HG03280 (cell line): ENCODE results near the gene SMARCD3.

Experiments
- ATAC-seq: cut with Tn5 transposase; IDR thresholded peaks from one replicate; pipeline ENCODE4 v1.9.1; 2021; ENCODE audit warnings: mild to moderate bottlenecking, moderate library complexity; ENCODE audit not compliant: unreplicated experiment

SMARCD3 gene

DNA sequence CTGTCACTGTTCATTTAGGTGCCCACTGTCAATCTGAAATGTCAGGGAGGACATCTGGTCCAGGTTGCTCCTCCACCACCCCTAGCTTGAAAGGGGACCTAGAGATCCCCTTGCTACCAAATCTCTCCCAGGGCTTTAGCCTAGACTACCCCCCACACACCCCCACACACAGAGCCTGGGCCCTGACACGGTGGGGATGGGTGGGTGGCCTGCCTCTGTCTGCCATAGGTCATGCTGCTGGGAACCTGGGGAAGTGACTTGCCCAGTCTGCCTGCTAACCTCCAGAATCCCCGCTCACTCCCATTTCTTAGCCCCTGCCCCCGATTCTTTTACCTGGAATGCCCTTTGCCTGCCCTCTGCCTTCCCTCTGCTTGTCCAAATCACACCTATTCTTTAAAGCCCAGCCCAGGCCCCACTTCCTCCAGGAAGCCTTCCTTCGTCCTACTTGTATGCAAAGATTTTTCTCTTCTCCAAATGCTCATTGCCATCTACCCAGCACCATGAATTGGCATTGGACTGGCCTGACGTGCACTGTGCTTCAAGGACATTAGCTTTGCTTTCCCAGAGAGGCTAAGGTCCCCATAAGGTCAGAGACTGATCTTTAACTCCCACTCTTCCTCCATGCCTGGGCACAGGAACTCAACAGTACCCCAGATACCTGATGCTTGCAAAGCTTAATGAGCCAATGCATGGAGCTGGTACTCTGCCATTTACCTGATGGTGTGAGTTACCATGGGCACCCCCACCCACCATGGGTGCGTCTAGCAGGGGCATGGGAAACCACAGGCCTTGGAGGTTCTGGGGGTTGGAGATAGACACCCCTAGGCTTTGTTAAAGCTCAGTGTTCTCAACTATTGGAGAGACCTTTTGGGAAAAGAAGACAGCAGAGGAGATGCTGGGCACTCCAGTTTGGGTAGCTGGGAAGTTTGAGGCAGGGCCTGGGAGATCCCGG is 2.0 kb upstream of the SMARCD3 start:
- ATAC-seq, result no peak

DNA sequence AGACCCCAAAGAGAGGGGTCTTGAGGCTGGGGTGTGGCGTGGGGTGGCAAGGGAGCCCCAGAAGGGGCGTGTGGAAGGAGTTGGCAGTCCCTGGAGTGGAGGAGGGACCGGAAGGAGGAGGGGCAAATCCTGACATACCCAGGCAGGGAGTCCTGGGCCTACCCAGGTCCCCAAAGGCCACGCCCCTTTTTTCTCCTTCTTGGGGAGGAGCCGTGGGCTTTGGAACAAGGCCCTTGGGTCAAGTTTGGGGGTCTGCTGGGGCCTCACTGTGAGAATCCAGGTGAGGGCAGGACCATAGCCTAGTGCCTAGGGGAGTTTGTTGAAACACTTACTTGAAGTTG is 1.2 kb upstream of the SMARCD3 start:
- no peak for ATAC-seq

DNA sequence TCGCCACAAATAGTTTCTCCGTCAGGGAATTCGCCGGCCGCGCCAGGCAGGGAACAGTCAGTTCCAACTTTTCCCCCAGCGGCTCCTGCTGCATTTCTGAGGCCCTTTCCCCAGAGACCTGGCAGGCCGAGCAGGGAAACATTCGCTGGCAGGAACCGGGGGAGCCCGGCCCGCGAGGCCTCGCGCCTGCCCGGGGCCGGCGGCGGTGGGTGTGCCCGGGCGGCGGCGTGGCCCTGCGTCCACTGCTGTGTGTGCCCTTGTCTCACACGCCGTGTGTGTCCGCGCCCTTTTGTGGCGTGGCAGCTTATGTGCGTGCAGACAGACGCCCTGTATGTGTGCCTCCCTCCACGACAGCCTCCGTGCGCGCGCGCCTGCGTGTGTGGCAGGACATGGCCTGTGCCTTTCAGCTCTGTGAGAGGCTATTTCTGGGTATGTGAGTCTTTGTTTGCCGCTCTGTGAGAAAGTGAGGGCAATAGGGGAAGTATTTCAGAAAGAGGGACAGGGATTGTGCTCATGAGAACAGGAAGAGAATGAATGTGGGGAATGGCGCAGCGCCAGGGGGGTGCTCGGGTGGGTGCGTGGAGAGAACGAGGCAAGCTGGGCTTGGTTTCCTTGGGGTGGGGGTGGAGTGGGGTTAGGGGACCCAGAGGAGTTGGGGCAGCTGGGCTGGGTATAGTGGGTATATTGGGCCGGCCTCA is 689 bp upstream of the SMARCD3 start:
- no peak for ATAC-seq

DNA sequence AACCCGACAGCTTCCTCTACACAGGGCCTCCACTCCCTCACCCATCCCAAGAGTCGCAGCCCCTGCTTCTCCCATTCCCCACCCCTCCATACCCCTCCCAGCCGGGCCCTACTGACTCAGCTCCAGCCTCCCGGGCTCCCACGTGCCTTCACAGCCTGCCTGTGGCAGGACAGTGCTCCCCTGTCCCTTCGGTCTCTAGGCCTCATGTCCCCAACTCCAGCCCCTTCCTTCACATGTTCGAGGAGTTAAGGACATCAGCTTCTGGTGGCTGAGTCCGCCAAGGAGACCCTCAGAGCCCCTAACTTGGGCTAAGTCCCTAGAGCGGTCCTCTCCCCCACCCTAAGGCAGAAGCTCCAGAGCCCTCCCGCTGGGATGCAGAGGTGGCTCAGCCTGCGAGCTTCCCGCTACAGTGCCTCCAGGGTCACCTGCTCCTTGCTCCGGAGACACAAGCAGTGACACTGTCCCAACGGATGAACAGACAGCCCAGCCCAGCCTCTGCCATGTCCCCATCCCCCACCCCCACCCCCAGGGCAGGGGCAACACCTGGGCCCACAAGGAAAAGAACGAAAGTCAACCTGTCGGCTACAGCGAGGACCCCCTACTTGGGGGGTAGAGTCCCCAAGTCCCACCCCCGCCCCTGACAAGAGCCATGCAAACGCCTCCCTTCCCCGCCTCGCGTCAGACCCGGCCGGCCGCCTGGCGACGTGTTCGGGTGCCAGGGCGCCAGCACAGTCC is 716 bp downstream of the SMARCD3 start:
- ATAC-seq, result no peak

DNA sequence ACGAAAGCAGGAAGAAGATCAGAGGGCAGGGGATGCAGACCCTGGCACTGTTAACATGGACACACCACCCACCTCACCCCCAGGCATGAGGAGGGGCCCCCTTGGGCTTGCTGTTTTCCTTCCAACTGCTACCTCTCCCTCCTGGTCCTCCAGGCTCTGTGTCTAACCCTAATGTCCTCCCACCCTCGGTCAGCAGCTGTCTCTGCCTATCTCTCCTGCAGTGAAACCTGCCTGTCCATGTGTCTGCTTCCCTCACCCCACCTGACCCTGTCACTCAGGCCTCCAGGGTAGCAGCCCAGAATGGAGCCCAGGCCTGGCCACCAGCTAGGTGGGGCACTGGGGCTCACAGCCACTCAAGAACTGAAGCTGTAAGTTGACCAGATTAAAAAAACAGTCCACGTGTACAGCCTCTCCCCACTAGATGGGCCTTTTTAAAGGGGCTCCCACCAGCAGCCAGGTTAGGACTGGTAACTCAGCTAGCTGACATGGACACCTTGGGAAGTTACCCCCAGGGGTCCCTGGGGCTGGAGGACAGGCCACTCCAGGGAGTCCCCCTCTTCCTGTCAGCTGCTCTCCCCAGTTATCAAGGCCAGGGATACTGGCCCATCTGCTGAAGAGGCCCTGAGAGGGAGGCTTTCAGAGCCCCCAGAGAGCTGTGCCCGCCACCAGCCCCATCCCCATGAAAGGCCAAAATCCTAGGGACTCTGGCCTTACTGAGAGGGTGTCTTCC is 1.5 kb downstream of the SMARCD3 start:
- ATAC-seq, result no peak

DNA sequence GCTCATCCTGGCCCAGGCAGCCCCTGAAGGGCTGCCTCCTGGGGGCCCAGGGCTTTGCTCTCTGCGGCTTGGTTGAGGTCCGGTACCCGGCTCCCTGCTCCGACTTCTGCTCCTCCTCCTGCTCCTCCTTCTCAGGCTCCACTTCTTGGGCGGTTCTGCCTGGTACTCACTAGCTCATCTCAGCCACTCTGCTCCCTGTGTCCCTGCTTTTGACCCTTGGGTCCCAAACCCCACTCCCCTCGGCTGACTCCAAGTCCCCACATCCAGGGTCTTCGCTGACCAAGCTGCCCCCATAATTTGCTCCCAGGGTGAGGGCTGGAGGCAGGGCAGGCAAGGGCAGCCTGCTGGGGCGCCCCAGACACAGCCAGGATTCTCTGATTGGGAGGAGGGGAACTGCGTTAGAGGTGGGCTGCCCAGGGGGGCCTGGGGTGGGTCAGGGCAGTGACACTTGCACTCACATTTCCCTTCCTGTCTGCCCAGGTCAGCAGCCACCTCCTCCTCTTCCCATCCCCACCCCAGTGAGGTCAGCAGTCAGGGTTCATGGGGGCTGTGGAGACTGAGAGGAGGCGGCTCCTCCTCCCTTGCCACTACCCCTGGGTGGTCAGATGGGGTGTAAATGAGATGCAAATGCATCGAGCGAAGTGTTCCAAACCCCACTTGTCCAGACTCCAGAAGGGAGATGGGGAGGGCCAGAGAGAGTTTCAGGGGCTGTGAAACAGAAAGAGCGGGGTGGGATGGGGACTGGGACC is 2.2 kb downstream of the SMARCD3 start:
- ATAC-seq, result no peak

DNA sequence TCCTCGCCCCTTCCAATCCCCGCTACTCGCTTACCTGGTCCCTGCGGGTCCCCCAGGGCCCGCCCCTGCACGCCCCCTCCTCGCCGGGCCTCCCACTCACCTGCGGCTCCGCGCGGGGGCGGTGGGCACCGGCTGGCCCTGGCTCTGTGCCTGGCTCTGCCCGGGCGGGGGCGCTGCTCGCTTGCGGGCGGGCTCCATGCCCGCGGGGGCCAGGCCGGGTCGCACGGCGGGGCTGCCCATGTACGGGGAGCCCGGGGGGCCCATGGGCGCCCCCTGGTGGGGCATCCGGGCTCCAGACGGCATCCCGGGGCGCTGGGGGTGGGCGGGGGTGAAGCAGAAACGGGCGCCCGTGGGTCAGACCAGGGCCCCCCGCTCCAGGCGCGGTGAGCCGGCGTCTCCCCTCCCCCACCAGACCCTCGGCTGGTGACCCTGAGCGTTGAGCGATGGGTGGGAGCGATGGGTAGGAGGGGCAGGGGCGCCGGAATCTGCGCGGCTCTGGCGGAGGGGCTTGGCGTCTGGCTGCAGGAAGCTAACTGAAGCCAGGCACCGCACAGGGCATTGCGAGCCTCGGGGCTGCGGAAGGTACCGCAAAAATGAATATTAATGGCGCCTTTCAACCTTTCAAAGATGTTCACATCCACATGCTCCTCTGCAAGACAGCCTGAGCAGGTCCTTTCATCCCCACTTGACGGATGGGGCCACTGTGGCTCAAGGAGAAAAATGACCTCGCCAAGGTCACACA is 3.0 kb downstream of the SMARCD3 start:
- ATAC-seq, result no peak

DNA sequence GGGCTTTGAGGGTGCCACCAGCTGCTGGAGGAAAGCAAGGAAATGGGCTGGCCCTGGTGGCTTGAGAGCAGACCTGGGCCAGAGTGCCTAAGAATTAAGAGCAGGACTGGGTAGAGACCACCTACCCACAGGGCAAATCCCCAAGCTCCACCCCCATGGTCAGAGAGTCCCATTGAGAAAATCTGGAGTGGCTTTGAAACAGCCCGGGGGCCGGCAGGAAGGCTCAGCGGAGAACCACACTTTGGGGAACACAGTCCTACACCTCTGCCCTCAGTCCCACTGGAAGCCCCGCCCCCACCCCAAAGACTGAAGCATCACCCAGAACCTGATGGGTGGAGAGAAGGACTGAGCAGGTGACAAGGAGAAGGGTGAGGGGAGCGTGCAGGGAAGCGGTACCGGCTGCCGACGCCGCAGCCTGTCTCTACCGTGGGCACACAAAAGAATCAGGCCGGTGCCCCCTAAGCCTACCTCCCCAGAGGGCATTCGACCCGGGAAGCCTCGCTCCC is 3.6 kb downstream of the SMARCD3 start:
- no peak for ATAC-seq

DNA sequence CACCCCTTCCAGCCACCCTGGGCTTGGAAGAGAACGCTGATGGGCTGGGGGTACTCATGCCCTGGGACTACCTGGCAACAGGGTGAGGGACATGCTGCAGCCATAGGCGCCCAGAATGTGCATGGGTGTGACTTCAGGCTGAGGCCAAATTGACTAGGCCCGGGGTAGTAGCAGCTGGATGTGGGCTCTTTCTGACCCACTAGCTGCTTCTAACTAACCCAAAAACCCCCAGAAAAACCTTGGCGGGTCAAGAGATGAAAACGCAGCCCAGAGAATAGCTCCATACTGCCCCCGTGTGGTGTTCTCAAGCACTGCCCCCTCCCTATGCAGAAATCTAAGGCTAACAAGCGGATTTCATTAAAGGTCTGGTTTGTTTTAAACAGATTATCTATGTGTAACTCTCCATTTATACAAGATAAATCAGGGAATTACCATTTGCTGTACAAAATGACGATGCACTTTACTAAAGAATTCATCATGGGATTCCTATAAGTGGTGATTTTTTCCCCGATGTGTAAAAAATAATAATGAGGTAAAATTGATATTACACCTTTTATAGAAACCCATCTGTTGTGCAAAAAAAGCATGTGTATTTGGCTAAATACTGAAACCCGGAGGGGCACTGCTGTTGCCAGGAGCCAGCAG is 4.2 kb downstream of the SMARCD3 start:
- no peak for ATAC-seq

DNA sequence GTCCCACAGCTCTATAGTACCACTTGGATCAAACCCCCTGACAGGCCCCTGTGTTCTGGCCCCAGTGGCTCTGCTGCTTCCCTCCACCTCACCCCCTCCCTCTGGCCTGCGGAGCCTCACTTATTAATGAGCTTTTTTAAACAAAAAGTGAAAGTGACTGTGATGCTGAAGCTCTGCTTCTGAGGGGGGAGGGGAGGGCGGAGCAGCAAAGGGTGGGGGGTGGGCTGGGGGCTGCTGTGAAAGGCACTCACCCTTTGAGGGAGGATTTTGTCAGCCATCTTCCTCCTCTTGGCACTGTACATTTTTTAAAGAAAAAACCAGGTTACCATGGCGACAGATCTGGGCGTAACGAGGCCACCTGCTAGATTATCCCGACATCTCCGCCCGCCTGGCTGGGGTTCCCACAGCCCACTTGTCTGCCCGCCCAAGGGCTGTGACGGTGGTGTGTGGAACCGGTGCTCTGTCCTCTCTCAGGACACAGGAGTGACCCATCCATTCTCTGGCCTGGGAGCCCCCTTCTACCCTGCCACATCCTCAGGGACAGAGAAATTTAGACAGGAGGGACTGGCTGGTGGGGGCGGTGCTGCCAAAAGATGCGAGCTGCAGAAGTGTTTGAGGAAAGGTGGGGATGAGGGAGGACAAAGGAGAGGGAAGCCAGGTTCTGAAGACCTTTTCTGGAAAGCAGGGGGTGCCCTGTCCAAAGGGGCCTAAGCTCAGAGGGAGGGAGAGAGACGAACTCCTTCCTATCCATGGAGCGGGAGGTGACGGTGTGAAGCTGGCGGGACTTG is 4.9 kb downstream of the SMARCD3 start:
- no peak for ATAC-seq

DNA sequence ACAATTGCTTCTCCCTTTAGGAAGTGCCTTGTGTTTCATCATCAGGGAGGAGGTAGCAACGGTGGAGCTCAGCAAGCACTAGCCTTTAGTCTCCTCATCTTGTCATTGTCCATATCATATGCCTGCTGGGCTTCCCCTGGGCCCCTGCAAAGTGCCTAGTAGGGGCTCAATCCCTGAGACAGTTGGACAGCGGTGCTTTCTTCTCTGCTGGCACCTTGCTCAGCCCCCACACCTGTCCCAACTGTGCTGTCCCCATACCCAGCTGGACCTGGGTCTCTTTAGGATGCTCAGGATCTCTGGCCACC is 5.5 kb downstream of the SMARCD3 start:
- ATAC-seq, result no peak

DNA sequence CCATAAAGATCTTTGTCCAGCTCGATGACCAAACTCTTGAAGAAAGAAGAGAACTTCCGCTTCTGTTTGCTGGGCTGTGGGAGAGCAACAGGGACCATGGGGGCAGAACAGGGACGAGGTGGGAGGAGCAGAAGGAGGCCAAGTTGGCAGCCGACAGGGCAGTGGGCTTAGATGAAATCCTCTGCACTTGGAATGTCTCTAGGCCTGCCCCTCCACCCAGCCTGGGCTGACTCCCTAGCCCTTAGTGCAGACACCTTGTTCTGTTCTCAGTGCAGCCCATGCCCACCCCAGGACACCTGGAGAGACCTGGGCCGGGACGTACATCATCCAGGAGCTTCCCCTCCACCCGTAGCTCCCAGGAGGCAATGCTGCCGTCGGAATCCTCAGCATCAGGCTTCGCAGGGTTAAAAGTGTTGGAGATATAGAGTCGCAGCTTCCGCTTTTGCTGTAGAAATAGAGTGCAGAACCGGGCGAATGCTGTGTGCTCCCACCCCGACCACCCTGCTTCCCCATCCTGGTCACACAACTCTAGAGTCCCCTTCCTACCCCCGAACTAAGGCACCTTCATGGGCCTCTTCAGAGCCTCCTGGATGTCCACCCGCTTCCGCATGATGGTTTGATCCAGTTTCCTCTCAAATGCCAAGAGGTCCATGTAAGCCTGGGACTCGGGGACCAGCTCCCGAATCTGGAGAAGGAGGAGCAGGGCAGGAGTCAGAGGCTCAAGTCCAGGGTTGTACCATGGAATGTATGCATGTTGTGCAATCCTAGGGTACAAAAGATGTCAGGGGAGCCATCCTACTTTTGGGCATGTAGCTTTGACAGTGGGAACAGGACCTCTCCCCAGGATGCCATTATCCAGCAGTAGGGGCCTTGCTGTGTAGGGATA is 6.1 kb downstream of the SMARCD3 start:
- no peak for ATAC-seq

DNA sequence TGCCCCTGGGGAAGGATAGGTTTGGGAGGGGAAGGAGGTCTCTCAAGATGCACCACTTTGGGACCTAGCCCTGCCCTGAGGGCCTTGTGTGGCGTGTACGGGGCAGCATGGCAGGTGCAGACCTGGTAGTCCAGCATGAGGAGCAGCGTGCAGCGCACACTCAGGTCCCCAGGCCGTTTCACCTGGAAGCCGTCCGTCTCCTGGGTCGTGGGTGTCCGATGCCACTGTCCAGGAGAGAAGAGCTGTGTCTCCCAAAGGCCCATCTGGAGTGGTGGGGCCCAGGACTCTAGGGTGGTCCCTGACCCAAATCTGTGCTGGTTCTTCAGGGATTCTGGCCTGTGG is 6.8 kb downstream of the SMARCD3 start:
- no peak for ATAC-seq

DNA sequence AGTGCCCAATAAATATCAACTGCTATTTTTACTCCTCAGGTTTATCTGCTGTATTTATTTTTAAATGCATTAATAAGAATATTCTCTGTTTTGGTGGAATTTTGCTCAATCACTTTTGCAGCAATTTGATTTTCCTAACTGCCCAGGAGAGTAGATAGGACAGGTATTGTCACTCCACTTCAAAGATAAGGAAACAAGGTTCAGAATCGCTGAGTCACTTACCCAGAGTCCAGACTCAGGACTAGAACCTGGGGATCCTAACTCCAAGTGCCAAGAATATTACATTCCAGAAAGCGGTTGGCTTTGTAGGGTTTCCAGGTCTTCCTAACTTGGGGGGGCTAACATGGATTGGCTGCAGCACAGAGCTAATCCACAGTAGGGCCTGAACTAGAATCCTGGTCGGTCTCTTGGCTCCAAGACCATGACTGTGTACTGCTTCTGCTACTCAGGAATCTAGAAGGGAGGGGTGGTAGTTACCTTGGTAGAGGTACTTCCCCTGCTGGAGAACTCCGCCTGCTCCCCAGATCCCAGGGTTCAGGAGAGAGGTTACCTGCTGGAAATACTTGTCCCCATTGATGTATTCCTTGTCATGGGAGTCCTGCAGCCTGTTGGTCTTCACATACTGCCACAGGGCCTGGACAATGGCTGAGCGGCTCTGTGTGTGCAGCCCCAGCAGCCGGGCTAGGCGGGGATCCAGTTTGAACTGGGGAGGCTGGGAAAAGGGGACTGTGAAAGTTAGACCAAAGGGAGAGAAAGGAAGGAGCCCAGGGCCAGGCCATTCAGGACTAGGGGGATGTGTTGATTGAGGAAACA is 7.3 kb downstream of the SMARCD3 start:
- ATAC-seq, result no peak

DNA sequence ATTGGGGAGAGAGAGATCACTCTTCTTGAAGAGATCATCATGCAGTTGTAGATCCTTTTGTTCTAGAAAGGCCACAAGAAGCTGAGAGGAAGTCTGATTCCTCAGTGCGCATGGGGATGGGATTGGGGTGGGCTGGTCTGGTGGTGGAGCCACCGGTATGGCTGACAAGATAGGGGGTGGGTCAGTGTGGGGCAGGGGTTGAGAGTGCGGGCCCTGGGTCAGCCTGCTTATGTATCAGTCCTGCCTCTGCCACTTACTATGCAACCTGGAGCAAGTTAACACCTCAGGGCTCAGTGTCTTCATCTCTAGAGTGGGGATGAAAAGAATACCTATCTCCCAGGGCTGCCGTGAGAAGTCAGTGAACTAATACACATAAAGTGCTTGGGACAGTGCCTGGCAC is 8.0 kb downstream of the SMARCD3 start:
- ATAC-seq, result no peak

DNA sequence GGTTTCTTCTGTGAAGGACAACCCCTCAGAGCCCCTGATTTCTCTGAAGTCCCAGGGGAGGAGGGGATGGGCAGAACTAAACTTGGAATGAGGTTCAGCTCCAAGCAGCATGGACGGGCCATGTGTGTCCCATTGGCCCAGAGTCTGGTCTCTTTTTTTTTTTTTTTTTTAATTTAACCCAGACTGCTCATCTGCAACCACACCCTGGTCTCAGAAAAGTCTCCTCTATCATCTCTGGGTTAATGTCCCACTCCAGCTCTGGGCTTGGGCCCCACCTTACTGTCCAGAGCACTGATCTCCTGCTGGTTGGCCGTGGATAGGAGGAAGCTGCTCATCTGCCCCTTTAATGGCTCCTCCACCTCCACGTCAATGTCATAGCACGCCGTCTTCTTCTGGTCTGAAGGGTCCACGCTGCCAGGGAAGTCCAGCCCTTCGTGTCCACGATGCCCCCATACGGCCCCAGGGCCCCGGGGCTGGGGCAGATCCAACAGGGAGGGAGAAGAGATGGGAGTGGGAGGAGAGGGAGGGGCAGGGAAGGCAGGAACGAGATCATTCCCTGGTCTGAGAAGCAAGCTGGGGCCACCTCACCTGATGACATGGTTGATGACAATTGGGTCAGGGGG is 8.5 kb downstream of the SMARCD3 start:
- no peak for ATAC-seq
